ENCODE measurements around the gene ROS1. TPM values are rescaled to one million over a fixed set of nuclear protein-coding genes. Genes with fewer than 3 reads are reported as not detected.
"Not testable (repeated sequence)": the region's sequence is repeated elsewhere in the genome, so short reads cannot be mapped to it uniquely, and the experiment has no call there.

The ROS1 gene
- total RNA-seq = under 1 TPM; 0.03 to 0.14 (median 0.09) TPM
- 0.02 TPM for polyA plus RNA-seq
- long read RNA-seq, donor 1 = 0 reads
- long read RNA-seq, donor 2 = 0 reads
- long read RNA-seq, donor 3 = 0 reads
- long read RNA-seq, donor 4 = 0 reads

GRCh38 chr6:117425431-117426153 is at the start of gene ROS1:
ROS1 (minus strand) TSS chr6:117425942; CDS start chr6:117425656, 286 bp downstream.
- Histone ChIP-seq H3K4me3 (ENCODE audit: low read length) (no peak within 1 kb of the TSS), H3K9me3 (ENCODE audit: control insufficient read depth, low read length) (no peaks in the 10 kb centered on the region), H3K4me1 (ENCODE audit: control insufficient read depth, insufficient read depth, low read length) (no peaks in the 10 kb centered on the region), H3K27me3 (ENCODE audit: control insufficient read depth, insufficient read depth) (no peaks in the 10 kb centered on the region), H3K27ac (ENCODE audit: low read length) (no peak within 1 kb of the TSS)
- DNase-seq (no peak), ATAC-seq (no peak)
- intact Hi-C loops (cut with DNase I) = no loop called here
- 63% methylated on average over 6 of the region's 6 CpGs for WGBS

- DNase-seq = no peak
- H3K4me3 ChIP-seq (ENCODE audit: low read length) = no peak overlapping the region
- H3K27me3 ChIP-seq (ENCODE audit: control insufficient read depth, insufficient read depth) = peaks cover 2% of the 10 kb centered on the region
- no peak for ATAC-seq
- no peaks in the 10 kb centered on the region for H3K9me3 ChIP-seq (ENCODE audit: control insufficient read depth, low read length)
- intact Hi-C loops (cut with DNase I) = no loop called here
- H3K4me1 ChIP-seq (ENCODE audit: control insufficient read depth, insufficient read depth, low read length) = no peaks in the 10 kb centered on the region
- 86% methylated on average over 1 of the region's 1 CpG for WGBS
- no peak overlapping the region for H3K27ac ChIP-seq (ENCODE audit: low read length)
Measured at GRCh38 chr6:117473401-117473800, 47.7 kb upstream of the ROS1 start.

- intact Hi-C loops (cut with DNase I) = no loop called here
- DNase-seq (no peak), ATAC-seq (no peak)
- Histone ChIP-seq H3K4me1 (ENCODE audit: control insufficient read depth, insufficient read depth, low read length) (no peaks in the 10 kb centered on the region), H3K27ac (ENCODE audit: low read length) (no peak overlapping the region), H3K9me3 (ENCODE audit: control insufficient read depth, low read length) (no peaks in the 10 kb centered on the region), H3K27me3 (ENCODE audit: control insufficient read depth, insufficient read depth) (peaks cover 2% of the 10 kb centered on the region), H3K4me3 (ENCODE audit: low read length) (no peak overlapping the region)
- 96% methylated on average over 3 of the region's 3 CpGs for WGBS
Measured at GRCh38 chr6:117472667-117473066, 46.9 kb upstream of the ROS1 start.

GRCh38 chr6:117469791-117470190 is 44.0 kb upstream of the ROS1 start:
- H3K27me3 ChIP-seq (ENCODE audit: control insufficient read depth, insufficient read depth) = peaks cover 2% of the 10 kb centered on the region
- WGBS = 80% methylated on average over 3 of the region's 3 CpGs
- intact Hi-C loops (cut with DNase I) = no loop called here
- no peaks in the 10 kb centered on the region for H3K4me1 ChIP-seq (ENCODE audit: control insufficient read depth, insufficient read depth, low read length)
- ATAC-seq = no peak
- H3K27ac ChIP-seq (ENCODE audit: low read length) = no peak overlapping the region
- no peak overlapping the region for H3K4me3 ChIP-seq (ENCODE audit: low read length)
- DNase-seq = no peak
- no peaks in the 10 kb centered on the region for H3K9me3 ChIP-seq (ENCODE audit: control insufficient read depth, low read length)

- no peaks in the 10 kb centered on the region for H3K4me1 ChIP-seq (ENCODE audit: control insufficient read depth, insufficient read depth, low read length)
- H3K9me3 ChIP-seq (ENCODE audit: control insufficient read depth, low read length) = no peaks in the 10 kb centered on the region
- no peak overlapping the region for H3K4me3 ChIP-seq (ENCODE audit: low read length)
- intact Hi-C loops (cut with DNase I) = no loop called here
- no peak overlapping the region for H3K27ac ChIP-seq (ENCODE audit: low read length)
- ATAC-seq (no peak), DNase-seq (no peak)
- 69% methylated on average over 4 of the region's 4 CpGs for WGBS
- peaks cover 2% of the 10 kb centered on the region for H3K27me3 ChIP-seq (ENCODE audit: control insufficient read depth, insufficient read depth)
Measured at GRCh38 chr6:117469356-117469755, 43.6 kb upstream of the ROS1 start.

- H3K27ac ChIP-seq (ENCODE audit: low read length); H3K27me3 ChIP-seq (ENCODE audit: control insufficient read depth, insufficient read depth); DNase-seq; H3K4me3 ChIP-seq (ENCODE audit: low read length); intact Hi-C loops (cut with DNase I); H3K9me3 ChIP-seq (ENCODE audit: control insufficient read depth, low read length); ATAC-seq; H3K4me1 ChIP-seq (ENCODE audit: control insufficient read depth, insufficient read depth, low read length): not testable (repeated sequence)
- WGBS = 90% methylated on average over 4 of the region's 4 CpGs
Measured at GRCh38 chr6:117468527-117468926, 42.8 kb upstream of the ROS1 start.

- DNase-seq = no peak
- H3K4me1 ChIP-seq (ENCODE audit: control insufficient read depth, insufficient read depth, low read length) = no peaks in the 10 kb centered on the region
- peaks cover 2% of the 10 kb centered on the region for H3K27me3 ChIP-seq (ENCODE audit: control insufficient read depth, insufficient read depth)
- no peak overlapping the region for H3K4me3 ChIP-seq (ENCODE audit: low read length)
- 78% methylated on average over 4 of the region's 4 CpGs for WGBS
- no peak overlapping the region for H3K27ac ChIP-seq (ENCODE audit: low read length)
- ATAC-seq = no peak
- intact Hi-C loops (cut with DNase I) = no loop called here
- no peaks in the 10 kb centered on the region for H3K9me3 ChIP-seq (ENCODE audit: control insufficient read depth, low read length)
Measured at GRCh38 chr6:117467876-117468275, 42.1 kb upstream of the ROS1 start.

- WGBS = 50% methylated on average over 1 of the region's 1 CpG
Measured at GRCh38 chr6:117465691-117466090, 39.9 kb upstream of the ROS1 start.

GRCh38 chr6:117464700-117465099 is 39.0 kb upstream of the ROS1 start:
- Histone ChIP-seq H3K27ac (ENCODE audit: low read length) (no peak overlapping the region), H3K9me3 (ENCODE audit: control insufficient read depth, low read length) (no peaks in the 10 kb centered on the region), H3K27me3 (ENCODE audit: control insufficient read depth, insufficient read depth) (peaks cover 2% of the 10 kb centered on the region), H3K4me3 (ENCODE audit: low read length) (no peak overlapping the region), H3K4me1 (ENCODE audit: control insufficient read depth, insufficient read depth, low read length) (no peaks in the 10 kb centered on the region)
- WGBS = 91% methylated on average over 2 of the region's 2 CpGs
- ATAC-seq = no peak
- intact Hi-C loops (cut with DNase I) = no loop called here
- DNase-seq = no peak

More at GRCh38 chr6:117465691-117466090, 39.9 kb upstream of the ROS1 start:
- intact Hi-C loops (cut with DNase I) = no loop called here
- ATAC-seq (no peak), DNase-seq (no peak)
- Histone ChIP-seq H3K4me3 (ENCODE audit: low read length) (no peak overlapping the region), H3K27ac (ENCODE audit: low read length) (no peak overlapping the region), H3K27me3 (ENCODE audit: control insufficient read depth, insufficient read depth) (peaks cover 2% of the 10 kb centered on the region), H3K4me1 (ENCODE audit: control insufficient read depth, insufficient read depth, low read length) (no peaks in the 10 kb centered on the region), H3K9me3 (ENCODE audit: control insufficient read depth, low read length) (no peaks in the 10 kb centered on the region)

GRCh38 chr6:117463762-117464665 is 38.3 kb upstream of the ROS1 start:
- Histone ChIP-seq H3K9me3 (ENCODE audit: control insufficient read depth, low read length) (no peaks in the 10 kb centered on the region), H3K27me3 (ENCODE audit: control insufficient read depth, insufficient read depth) (no peaks in the 10 kb centered on the region), H3K27ac (ENCODE audit: low read length) (no peak overlapping the region), H3K4me3 (ENCODE audit: low read length) (no peak overlapping the region), H3K4me1 (ENCODE audit: control insufficient read depth, insufficient read depth, low read length) (no peaks in the 10 kb centered on the region)
- DNase-seq (no peak), ATAC-seq (no peak)
- intact Hi-C loops (cut with DNase I) = no loop called here
- 72% methylated on average over 4 of the region's 4 CpGs for WGBS
